EL (cell line): ENCODE data around the gene KRTAP23-1.

Source experiments
- DNase-seq: peaks from one replicate; pipeline ENCODE4 v3.0.0-alpha.2; 2016

KRTAP23-1 gene, protein sequence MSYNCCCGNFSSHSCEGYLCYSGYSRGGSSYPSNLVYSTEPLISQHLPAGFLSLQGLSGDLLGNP

DNA sequence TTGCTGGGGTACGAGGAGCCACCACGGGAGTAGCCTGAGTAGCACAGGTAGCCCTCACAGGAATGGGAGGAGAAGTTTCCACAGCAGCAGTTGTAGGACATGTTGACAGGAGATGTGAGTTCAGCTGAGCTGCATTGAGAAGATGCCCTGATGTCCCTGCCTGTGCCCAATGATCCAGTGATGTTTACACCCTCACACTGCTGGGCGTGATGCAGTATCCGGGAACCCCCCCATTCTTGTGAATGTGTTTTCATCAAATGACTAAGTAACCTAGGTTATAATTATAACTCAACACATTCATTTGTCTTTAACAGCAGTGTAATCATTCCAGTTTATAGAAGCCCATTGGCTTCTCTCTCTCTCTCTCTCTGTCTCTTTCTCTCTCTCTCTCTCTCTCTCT is at the start of gene KRTAP23-1:
Gene KRTAP23-1, minus strand, starts transcription at position 101 of the 400 bp plus-strand sequence. Its CDS starts 0 bp downstream, at position 101.
- DNase-seq: no peak

DNA sequence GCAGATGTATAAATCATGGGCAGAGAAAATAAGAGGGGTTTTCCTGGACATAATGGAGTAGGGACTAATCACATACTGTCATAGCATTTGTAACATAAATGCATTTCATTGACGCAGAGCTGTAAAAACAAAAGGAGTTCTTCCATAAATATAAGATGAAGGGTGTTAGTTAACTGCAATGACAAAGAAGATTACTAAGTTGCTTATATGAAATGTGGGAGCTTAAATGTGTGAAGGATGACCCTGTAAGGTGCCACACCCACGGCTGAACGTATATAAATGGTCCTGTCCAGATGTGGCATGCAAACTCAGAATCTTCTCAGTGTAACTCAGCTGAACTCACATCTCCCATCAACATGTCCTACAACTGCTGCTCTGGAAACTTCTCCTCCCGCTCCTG is 47.3 kb upstream of the KRTAP23-1 start, which contains the start of gene KRTAP13-1:
Gene KRTAP13-1, plus strand, starts transcription at position 301 of the 400 bp plus-strand sequence. Its CDS starts 56 bp downstream, at position 357.
- no peak for DNase-seq

DNA sequence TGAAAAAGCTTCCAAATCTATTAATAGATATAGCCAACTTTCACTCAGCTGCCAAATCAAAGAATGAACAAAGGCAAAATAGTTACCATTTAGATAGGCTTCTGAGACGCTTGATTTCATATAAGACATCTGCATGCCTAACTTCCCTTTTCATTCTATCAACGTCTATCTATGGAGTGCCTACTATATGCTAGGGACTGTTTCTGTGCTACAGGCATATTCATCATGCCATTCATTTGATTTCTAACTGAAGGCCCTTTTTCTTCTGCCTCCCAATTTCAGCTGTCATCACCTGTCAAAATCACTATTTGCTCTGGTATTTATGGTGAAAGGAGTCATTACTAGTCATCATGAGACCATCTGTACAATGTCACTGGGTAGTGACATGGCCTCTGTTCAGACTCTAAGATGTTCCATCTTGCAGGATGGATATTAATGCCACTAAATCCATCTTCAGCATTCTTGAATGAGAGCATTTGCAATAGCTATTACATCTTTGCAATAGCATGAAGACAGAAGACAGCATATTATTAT is 43.2 kb upstream of the KRTAP23-1 start:
- no peak for DNase-seq

DNA sequence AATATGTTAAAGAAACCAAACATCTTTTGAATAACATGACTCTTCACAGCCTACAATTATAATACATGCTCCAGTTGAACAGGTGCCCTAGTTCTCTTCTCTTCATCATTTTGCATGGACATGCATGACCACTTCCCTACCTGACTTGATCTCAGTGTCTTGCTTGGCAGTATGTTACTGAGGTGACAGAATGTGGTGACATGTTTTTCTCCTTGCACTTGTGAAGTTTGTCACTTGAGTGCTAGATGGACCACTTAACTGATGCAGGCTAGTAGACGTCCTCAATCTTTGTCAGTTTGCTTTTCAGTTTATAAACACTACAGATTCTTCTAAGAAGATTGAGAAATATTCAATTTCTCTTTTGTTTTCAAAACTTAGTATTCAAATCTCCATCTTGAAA is 33.8 kb upstream of the KRTAP23-1 start:
- no peak for DNase-seq

DNA sequence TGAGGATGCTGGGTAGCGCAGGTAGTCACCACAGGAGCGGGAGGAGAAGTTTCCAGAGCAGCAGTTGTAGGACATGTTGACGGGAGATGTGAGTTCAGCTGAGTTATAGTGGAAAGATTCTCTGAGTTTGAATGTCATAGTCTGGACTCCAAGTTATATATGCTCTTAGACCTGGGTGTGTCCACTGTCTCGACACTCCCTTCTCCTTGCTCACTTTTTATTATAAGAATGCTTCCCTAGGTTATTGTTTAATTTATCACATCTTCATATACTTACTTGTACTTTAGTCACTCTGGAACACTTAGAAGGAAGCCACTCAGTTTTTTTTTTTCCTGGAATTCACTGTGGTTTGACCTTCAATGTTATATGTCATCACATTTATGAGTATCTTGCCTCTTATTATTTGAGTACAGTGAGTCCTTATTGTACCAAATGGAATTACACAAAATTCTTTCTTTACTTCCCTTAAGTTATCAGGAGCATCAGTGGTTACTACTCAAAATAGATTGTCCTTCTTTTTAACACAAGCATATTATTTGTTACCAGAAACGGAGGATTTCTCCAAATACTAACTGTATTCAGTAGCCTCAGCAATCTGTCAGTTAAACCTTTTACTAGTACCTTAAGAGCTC is 23.8 kb upstream of the KRTAP23-1 start, which contains the start of gene KRTAP13-2:
Gene KRTAP13-2, minus strand, starts transcription at position 133 of the 632 bp plus-strand sequence. Its CDS starts 58 bp downstream, at position 75.
- DNase-seq: no peak

DNA sequence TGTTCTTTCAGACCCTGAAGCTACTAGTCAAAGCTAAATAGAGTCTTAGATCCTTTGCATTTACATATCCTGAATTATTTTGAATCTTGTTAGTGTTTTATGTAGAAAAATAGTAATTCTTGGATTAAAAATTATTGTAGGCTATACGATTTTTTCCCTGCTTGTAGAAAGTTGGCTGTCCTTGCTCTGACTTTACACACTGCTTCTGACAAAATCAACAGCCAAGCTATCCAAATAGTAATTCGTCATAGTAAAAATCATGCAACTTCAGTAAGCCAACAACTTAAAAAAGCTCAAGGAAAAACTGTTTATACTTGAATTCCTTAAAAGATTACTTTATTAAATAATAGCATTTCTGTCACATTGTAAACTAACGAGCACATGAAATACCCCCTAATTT is 7.5 kb upstream of the KRTAP23-1 start:
- no peak for DNase-seq

DNA sequence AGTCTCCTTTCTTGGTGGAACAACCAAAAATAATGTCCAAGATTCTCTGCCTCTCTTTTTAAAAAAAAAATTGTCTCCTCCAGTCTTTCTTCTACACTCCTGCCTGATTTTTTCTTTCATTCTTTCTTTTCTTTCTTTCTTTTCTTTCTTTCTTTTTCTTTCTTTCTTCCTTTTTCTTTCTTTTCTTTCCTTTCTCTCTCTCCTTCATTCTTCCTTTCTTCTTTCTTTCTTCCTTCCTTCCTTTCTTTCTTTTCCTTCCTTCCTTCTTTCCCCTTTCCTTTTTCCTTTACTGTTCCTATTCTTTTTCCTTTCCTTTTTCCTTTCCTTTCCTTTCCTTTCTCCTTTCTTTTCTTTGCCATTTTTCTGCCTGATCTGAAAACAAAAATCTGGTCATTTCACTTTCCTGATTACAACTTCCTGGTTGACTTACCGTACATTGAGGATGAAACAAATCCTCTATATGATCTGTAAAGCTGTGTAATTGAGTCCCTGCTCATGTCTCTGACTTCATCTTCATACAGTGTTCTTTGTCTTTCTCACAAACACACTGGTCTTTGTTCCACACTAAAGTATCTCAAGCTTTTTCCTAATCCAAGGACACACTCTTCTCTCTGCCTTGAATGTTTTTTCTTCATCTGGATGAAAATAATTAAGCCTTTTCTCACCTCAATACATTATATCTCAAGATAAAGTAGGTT is 6.1 kb upstream of the KRTAP23-1 start:
- no peak for DNase-seq

DNA sequence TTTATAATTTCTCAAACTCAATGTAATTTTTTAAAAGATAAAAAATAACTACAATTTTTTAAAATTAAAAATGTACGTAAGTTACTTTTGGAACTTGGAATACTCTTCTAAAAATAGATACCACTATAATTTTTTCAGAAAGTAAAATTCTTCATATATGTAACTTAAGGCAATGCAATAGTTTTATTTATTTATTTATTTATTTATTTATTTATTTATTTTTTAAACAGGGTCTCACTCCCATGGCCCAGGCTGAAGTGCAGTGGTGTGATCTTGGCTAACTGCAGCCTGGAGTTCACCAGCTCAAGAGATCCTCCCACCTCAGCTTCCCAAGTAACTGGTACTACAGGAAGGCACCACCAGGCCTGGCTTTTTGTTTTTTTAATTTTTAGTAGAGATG is 3.1 kb upstream of the KRTAP23-1 start:
- no peak for DNase-seq

DNA sequence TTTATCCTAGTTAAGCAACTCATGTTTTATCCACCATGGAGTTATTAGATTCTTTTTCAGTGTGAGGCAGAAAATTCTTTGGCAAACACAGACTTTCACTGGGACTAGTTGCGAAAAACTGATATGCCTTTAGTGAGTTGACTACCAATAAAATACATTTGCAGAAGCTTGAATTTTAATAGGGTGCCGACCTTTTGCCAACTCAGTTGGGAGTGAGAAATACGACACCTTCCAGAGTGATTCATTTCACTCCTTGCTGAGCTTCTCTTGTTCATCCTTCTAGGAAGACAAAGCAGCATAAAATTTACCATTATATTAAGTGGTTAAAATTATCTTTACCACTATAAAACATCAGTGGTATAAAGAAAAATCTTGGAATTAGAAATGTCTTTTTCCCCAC is 1.2 kb upstream of the KRTAP23-1 start:
- DNase-seq: no peak

DNA sequence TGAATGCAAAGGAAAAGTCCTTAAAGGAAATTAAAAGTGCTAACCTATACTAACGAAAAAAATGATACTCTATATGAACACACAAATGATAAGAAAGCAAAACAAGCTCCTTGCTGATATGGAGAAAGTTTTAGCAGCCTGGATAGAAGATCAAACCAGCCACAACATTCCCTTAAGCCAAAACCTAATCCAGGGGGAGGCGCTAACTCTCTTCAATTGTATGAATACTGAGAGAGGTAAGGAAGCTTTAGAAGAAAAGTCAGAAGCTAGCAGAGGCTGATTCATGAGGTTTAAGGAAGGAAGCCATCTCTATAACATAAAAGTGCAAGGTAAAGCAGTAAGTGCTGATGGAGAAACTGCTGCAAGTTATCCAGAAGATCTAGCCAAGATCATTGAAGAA is 3.4 kb downstream of the KRTAP23-1 start:
- DNase-seq: no peak

DNA sequence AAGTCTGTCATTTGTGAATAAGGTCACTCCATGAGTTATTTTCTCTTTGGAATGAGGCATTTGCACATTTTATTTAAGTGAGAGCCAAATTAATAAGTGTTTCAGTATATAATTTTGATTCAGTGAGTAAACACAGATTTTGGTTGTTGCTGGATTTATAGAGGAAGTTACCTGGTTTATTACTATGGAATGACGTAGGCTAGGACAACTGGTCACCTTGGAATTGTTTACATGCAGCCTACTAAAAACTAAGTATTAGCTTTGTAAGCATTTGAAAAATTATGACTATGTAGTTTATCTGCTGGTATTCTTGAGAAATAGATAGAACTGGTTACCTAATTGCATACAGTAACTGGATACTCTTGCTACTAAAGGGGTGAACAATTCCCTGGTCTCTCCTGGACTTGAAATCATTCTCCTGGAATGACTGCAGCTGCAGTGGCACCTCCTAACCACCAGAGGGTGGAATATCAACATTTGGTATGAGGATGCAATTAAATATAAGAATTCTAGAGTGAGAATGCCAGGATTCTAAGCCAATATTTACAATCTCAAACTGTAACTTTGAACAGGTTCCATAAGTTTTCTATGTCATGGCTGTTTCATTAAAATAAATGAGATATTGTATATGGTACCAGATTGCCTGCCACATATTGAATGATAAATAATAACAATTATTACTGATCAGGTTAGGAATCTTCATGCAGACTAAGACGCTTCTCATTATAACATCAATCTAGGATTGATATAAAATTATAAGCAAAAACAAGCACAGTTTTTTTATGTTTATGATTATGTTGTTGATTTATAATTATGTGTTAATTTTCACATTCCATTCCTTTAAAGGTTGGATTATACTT is 7.5 kb downstream of the KRTAP23-1 start:
- DNase-seq: no peak

DNA sequence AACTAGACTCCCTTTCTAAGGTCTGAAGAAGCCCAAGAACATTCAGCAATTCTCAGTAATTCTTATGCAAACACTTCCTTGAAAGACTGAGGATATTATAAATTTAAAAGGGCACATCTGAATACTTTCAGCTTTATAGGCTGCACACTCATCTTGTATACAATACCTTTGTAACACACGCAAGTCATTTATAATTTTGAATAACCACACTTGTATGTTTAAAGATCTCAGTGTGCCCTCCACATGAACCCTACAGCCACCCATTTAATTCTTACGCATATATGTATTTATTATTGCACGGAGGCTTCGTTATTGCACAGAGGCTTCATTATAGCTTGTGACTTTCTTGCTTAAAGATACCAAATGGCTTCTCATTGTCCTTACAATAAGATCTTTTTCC is 9.7 kb downstream of the KRTAP23-1 start:
- DNase-seq: no peak

DNA sequence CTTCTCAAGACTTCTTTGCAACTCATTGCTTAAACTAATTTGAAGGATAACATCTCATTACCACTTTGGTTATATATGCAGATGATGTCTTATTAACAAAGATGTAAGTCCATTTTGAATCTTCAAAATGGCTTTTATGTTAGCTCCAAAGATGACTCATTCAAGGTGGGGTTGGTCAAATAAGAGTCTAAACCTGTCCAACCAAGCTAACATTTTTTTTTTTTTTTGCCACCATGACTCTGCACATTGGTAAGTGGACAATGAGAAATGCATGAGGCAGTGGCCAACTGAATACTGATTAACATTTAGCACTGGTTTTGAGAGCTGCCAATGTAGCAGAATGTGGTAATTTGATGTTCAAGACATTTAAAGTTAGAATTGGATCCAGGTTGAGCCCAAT is 10.6 kb downstream of the KRTAP23-1 start:
- no peak for DNase-seq

DNA sequence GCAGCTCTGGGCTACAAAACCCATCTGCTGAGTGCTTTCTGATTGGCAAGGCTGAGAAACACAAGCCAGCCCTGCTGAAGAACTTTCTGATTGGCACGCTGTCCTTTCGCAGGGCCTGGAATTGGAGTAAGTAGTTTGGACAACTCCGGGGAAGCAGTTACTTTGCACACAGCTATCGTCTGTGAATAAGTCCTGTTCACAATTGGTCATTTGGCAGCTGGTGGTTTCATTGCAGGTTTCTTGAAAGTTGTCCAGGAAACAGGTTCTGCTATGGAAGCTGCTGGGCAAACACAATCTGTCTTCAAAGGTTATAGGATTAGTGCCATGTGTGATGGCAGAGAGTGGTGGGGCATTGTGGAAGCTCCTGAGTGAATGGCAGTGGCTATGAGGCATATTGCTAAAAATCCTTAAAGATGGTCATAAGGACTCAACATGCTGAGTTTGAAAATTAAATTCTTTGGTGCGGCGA is 11.1 kb downstream of the KRTAP23-1 start, which contains the start of gene KRTAP27-1:
Gene KRTAP27-1, minus strand, starts transcription at position 419 of the 469 bp plus-strand sequence. Its CDS starts 26 bp downstream, at position 393.
- no peak for DNase-seq

DNA sequence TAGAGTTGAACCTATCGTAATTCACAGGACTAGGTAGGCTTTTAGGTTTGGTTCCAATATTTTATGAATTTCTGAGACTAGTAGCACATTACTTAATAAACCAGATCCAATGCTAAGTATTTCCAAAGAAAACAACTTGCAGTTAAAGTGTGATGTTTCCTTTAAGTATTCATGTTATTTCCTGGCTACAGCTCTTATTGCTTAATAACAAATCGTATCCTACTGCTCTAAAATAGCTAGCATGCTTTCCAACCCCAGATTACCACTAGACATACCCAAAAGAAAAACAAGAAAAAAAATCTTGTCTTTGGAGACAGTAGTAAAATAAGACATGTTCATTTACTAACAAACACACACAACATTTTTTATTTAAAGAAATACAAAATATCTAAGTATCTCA is 11.8 kb downstream of the KRTAP23-1 start:
- no peak for DNase-seq

DNA sequence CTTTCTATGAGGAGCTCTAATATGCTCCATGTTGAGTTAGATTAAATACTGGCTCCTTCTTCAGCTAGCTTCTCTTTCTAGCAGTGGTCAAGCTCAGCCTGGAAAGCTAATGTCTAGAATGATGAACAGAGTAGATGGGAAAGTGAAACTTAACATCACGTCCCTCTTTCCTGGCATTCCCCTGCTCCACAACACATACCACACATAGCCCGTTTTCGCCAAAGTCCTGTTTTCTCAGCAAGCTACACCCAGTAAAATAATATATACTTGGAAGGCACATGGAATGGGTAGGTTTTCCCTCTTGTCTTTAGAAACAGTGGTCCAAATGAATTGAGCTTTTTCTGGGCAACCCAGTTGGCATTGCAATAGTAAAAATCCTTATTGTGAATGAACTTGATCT is 14.7 kb downstream of the KRTAP23-1 start:
- DNase-seq: no peak

DNA sequence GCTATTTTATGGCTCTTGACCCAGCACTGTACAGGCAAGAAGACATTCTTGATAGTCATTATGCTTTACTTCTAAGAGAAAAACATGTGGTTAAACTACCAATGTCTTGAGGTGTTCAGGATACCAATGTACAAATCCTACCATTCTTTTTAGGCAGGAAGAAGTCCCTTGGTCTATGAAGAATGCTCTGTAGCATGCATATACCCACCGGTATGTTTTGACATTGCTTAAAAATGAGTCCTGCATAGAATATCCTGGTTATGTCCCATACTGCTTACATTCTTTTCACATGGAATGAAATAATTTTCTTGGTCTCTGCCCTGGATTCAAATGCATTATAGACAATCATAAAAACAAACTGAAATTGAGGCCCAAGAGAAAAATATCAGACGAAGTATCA is 15.7 kb downstream of the KRTAP23-1 start:
- DNase-seq: no peak

DNA sequence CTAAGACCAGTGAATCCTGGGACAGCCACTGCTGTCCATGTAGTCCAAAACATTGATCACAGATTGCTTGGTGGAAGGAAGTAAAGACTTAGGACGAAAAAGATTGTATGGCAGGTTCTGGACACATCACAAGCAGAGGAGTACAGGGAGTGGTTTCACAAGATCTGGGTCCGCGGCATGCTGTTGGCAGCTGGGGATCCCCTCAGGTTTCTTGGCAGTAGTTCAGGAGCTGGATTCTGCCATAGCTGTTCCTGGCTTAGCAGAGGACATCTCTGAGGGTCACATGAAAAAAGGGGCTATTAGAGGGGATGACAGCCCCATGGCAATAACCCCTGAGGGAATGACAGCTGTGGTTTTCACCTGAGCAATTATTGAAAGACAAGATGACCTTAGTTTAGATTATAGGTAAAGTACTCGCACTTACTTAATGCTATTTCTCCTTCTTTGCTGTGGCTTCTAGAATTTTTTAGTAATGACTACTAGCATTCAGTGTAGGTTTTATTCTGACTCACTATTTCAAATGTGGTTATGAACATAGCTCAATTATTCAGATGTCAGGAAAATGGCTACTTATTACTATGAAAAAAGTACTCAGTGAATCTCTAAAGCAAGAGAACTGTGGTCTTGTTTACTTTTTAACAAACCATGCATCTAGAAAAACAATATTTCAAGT is 19.1 kb downstream of the KRTAP23-1 start:
- DNase-seq: no peak

DNA sequence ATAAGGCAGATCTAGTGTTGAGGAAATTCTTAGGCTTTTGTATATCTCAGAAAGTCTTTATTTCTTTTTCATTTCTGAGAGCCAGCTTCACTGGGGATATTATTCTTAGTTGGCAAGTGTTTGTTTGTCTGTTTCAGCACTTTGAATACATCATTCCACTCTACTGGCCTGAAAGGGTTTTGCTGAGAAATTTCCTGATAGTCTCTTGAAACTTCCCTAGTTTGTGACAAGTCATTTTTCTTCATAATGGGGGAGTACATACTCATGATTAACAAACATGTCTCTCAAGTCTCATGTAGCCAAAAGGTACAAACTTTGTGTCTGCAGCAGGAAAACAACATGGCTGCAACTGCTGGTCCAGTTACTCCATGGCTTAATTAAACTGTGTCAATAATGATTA is 22.0 kb downstream of the KRTAP23-1 start:
- DNase-seq: no peak

DNA sequence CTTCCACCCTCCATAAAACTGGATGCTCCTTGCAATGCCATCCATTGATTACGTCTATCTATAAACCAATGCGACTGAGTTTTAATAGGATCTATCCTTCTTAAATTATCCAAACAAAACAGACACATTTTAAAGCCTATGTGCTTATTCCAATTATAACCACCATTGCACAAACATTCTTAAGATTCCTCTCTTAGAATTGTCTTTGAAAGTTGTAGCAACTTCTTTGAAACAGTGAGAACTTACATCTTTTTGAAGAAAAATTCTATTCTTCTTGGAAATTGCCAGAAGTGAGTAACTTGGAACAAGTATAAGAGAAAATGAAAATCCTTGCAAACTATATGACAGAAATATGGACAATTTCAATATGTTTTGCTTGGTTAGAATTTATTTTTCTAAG is 28.2 kb downstream of the KRTAP23-1 start, which contains the start of gene KRTAP26-1:
Gene KRTAP26-1, minus strand, starts transcription at position 101 of the 400 bp plus-strand sequence. CDS start 280 bp downstream, outside the sequence.
- DNase-seq: no peak

DNA sequence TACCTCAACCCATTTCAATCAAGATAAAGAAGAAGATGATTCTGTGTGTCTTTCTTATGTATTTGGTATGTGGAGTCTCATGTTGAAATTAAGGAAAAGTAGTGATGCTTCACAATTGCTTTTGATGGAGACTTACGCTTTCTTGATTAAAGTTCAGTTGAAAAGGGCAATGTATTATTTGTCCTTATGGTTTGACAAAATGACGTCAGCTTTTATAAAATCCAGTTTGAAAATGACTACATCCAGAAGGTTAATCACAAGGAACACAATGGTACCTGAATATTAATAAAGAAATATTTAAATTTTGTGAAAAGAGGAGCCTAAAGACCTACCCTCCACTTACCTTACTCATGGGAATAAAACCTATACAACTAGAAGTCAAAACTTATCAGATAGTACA is 32.7 kb downstream of the KRTAP23-1 start:
- no peak for DNase-seq

DNA sequence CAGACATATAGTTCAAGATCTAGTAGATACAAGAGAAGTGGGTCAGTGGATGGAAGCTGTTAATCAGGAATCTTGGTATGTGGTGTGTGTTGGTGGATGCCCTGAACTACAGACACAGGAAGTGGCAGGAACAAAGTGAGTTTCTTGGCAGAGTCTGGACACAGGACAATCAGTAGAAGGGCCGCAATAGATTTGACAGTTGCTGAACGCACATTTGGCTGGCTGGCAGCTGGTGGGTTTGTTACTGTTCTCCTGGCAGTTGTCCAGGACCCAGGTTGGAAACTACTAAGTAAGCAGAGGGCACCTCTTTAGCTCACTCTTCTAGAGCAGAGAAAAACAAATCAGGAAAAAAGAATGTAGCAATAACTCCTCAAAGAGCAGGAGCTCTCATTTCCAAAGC is 41.5 kb downstream of the KRTAP23-1 start:
- DNase-seq: no peak
